ENCODE measurements around the gene FRMPD4.

FRMPD4 gene

GRCh38 chrX:12292996-12293765 is 154.9 kb downstream of the FRMPD4 start:
- no peak for TF ChIP-seq POLR2A (IDR thresholded peaks at IDR 0.05; ENCODE audit: low read length)
- TF ChIP-seq GATA1 (IDR thresholded peaks at IDR 0.05; ENCODE audit: low read depth, low read length): no peak
- no peak for DNase-seq

GRCh38 chrX:12297353-12297752 is 159.1 kb downstream of the FRMPD4 start:
- TF ChIP-seq POLR2A (IDR thresholded peaks at IDR 0.05; ENCODE audit: low read length) (no peak), GATA1 (IDR thresholded peaks at IDR 0.05; ENCODE audit: low read depth, low read length) (no peak)

DNA sequence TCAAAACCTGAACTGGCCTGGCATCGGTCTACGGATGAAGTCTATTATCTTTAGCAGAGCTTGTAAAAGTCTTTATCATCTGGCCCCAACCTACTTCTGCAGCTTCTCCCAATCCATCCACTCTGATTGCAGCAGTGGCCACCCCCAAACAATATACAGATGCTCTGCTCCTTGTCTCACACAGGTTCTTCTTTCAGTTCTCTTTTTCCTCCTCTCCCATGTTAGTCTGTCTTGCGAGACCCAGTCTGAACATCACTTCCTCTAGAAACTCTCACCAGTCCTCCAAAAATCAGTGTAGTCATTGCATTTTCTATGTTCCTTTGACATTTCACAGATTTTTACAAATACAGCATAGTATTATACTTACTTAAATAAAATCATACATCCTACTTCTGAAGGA is 163.0 kb downstream of the FRMPD4 start:
- DNase-seq: no peak
- TF ChIP-seq POLR2A (IDR thresholded peaks at IDR 0.05; ENCODE audit: low read length) (no peak), GATA1 (IDR thresholded peaks at IDR 0.05; ENCODE audit: low read depth, low read length) (no peak)

More at GRCh38 chrX:12297353-12297752, 159.1 kb downstream of the FRMPD4 start:
- no peak for DNase-seq

GRCh38 chrX:12304261-12304660 is 166.0 kb downstream of the FRMPD4 start:
- no peak for TF ChIP-seq GATA1 (IDR thresholded peaks at IDR 0.05; ENCODE audit: low read depth, low read length)
- no peak for TF ChIP-seq POLR2A (IDR thresholded peaks at IDR 0.05; ENCODE audit: low read length)
- no peak for DNase-seq

GRCh38 chrX:12307961-12308360 is 169.7 kb downstream of the FRMPD4 start:
- TF ChIP-seq POLR2A (IDR thresholded peaks at IDR 0.05; ENCODE audit: low read length) (no peak), GATA1 (IDR thresholded peaks at IDR 0.05; ENCODE audit: low read depth, low read length) (no peak)
- no peak for DNase-seq

- DNase-seq: no peak
- TF ChIP-seq POLR2A (IDR thresholded peaks at IDR 0.05; ENCODE audit: low read length): no peak
- TF ChIP-seq GATA1 (IDR thresholded peaks at IDR 0.05; ENCODE audit: low read depth, low read length): no peak
Measured at GRCh38 chrX:12308420-12308819, 170.1 kb downstream of the FRMPD4 start.

- no peak for TF ChIP-seq GATA1 (IDR thresholded peaks at IDR 0.05; ENCODE audit: low read depth, low read length)
- TF ChIP-seq POLR2A (IDR thresholded peaks at IDR 0.05; ENCODE audit: low read length): no peak
- DNase-seq: no peak
Measured at GRCh38 chrX:12309040-12309743, 170.9 kb downstream of the FRMPD4 start.

DNA sequence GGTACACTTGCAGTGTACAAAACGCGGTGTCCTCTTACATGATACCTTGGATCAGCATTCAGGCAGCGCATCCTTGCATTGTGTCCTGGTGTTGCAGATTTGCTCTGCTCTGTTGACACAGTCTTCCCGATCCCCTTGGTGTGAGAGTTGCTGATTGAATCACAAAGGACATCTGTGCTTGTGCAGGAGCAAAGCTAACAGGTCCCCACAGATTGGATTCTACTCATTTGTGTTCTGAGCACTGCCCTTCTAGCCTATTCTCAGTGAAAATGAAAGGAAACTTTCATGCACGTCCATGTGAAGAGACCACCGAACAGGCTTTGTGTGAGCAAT is 171.4 kb downstream of the FRMPD4 start:
- no peak for DNase-seq
- no peak for TF ChIP-seq POLR2A (IDR thresholded peaks at IDR 0.05; ENCODE audit: low read length)
- no peak for TF ChIP-seq GATA1 (IDR thresholded peaks at IDR 0.05; ENCODE audit: low read depth, low read length)

DNA sequence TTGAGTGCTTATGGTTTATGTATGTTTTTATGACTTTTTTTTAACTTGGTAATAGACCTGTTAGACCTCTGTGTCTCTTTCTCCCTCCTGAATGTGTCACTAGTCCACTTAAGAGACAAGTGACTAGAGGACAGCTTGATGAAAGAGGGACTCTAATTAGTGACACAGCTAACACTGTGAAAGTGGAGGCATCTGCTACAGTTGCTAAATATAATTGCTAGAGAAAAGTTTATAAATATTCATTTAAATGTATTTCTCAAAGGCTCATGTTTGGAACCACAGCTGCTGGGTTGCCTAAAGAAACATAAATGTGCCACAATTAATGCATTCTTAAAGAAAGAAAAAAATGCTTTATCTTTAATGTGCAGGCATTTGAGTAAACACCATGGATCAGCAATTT is 176.4 kb downstream of the FRMPD4 start:
- no peak for DNase-seq
- TF ChIP-seq POLR2A (IDR thresholded peaks at IDR 0.05; ENCODE audit: low read length): no peak
- TF ChIP-seq GATA1 (IDR thresholded peaks at IDR 0.05; ENCODE audit: low read depth, low read length): no peak

DNA sequence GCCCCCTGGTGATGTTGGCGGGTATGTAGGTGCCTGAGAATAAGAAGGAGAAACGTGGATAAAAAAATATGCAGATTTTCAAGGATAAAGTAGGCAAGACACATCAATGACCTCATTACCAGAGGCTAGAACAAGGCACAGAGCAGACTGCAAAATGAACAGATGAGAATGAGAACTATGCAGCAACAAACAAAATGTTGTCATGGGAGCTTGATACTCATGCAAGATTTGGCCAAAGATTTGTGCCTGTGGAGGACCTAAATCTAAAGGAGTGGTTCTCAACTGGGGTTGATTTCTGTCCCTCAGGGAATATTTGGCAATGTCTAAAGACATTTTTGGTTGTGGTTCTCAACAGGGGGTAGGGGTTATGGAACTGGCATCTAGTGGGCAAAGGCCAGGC is 177.3 kb downstream of the FRMPD4 start:
- no peak for DNase-seq
- no peak for TF ChIP-seq GATA1 (IDR thresholded peaks at IDR 0.05; ENCODE audit: low read depth, low read length)
- no peak for TF ChIP-seq POLR2A (IDR thresholded peaks at IDR 0.05; ENCODE audit: low read length)

DNA sequence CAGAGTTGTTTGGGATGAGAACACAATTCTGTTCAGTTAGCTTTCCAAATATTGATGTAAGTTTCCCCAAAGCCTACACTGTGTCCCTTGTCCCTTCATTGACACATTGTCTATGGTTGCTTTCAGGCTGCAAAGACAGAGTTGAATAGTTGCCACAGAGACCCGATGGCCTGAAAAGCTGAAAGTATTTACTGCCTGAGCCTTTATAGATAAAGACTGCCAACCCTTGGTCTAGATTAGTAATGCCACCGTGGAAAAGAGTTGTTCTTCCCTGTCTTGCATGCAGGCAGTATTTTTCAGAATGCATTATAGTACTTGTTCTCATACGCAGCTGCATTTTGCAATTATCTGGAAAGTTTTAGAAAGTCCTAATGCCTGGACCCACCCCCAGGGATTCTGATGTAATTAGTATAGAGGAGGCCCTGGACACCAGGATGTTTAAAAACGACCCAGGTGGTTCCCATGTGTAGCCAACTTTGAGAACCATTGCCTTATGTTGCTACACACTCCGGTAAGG is 180.8 kb downstream of the FRMPD4 start:
- TF ChIP-seq POLR2A (IDR thresholded peaks at IDR 0.05; ENCODE audit: low read length): no peak
- no peak for TF ChIP-seq GATA1 (IDR thresholded peaks at IDR 0.05; ENCODE audit: low read depth, low read length)
- no peak for DNase-seq

- DNase-seq: no peak
- TF ChIP-seq GATA1 (IDR thresholded peaks at IDR 0.05; ENCODE audit: low read depth, low read length) (no peak), POLR2A (IDR thresholded peaks at IDR 0.05; ENCODE audit: low read length) (no peak)
Measured at GRCh38 chrX:12319992-12320391, 181.7 kb downstream of the FRMPD4 start.

- no peak for DNase-seq
- TF ChIP-seq GATA1 (IDR thresholded peaks at IDR 0.05; ENCODE audit: low read depth, low read length): no peak
Measured at GRCh38 chrX:12322031-12322430, 183.8 kb downstream of the FRMPD4 start.

DNA sequence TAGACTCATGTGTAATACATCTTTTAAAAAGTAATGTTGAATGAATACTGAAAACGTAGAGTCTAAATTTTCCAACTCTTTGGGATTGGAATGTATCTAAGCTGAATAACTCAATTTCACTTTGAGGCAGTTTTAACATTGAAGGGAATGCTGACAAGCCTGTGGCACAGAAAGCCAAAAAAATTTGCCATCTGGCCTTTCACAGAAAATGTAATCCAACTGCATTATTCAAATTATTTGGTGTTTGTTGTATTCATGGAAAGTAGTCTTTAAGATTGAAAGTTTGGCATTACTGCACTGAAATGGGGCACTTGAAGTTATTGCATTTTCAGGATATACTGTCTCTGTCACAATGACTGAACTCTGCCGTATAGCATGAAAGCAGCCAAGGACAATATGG is 186.9 kb downstream of the FRMPD4 start:
- no peak for TF ChIP-seq GATA1 (IDR thresholded peaks at IDR 0.05; ENCODE audit: low read depth, low read length)
- no peak for TF ChIP-seq POLR2A (IDR thresholded peaks at IDR 0.05; ENCODE audit: low read length)
- no peak for DNase-seq

DNA sequence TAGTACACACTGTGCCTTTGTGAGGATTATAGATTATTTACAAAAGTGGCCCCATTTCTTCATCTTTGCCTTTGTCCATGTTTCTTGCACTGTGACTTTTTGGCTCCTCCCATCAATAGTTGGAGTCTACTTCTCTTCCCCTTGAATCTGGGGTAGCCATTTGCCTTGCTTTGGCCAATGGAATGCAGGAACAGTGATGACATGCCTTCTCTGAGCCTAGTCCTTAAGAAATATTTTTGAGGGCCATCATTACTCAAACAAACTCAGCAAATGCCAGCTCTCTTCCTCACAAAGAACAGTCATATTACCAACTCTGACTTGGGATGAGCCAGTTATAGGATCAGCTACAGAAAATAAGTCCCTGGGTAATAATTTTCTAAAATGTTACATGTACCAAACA is 189.6 kb downstream of the FRMPD4 start:
- DNase-seq: no peak
- TF ChIP-seq POLR2A (IDR thresholded peaks at IDR 0.05; ENCODE audit: low read length) (no peak), GATA1 (IDR thresholded peaks at IDR 0.05; ENCODE audit: low read depth, low read length) (no peak)
